Measurements from ENCODE around the gene SSX4B.
"Not testable (repeated sequence)": the region's sequence is repeated elsewhere in the genome, so short reads cannot be mapped to it uniquely, and the experiment has no call there.

SSX4B gene

DNA sequence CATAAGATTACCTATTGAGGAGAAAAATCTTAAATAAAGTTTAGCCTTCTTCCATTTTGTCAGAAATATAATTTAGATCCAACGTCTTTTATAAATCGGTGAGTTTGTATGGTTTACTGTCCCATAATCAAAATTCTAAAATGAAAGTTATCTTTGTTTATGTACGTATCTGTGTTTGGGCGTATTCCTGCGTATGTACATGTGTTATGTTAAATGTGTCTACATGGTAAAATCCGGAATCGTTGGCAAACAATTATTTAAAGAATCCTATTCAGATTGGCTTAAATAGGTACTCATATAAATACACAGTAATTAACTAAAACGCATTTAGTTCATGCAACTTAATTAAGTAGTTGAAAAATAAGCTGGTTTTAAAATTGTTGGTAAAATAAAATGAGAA lies 41.4 kb downstream of the SSX4B start:
- H3K9me3 Mint-ChIP-seq; H3K4me1 Mint-ChIP-seq (ENCODE audit: low read depth); H3K36me3 Mint-ChIP-seq (ENCODE audit: low read depth); H3K4me3 Mint-ChIP-seq; H3K27me3 Mint-ChIP-seq; H3K27ac Mint-ChIP-seq: not testable (repeated sequence)

DNA sequence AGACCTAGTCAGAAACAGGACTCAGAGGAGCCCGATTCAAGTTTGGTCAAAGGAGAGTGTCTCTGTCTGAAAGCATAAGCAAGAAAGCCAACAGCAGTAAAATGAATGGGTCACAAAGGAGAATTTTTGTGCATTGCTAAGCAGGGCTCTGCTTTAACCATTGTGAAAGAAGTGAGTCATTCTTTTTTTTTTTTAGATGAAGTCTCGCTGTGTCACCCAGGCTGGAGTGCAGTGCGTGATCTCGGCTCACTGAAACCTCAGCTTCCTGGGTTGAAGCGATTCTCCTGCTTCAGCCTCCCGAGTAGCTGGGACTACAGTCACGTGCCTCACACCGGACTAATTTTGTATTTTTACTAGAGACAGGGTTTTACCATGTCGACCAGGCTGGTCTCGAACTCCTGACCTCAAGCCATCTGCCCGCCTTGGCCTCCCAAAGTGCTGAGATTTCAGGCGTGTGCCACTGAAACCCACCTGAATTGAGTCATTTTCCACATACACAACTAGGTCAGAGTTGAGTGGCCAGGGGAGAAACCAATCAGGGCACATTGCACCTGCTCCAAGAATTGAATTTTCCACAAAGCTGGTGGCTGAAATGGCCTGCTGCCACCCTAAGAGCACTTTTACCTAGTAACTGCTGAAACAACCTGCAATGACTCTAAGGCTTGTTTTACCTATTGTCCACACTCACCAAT lies 43.9 kb downstream of the SSX4B start:
- H3K36me3 Mint-ChIP-seq (ENCODE audit: low read depth); H3K4me3 Mint-ChIP-seq; H3K27ac Mint-ChIP-seq; H3K9me3 Mint-ChIP-seq; H3K4me1 Mint-ChIP-seq (ENCODE audit: low read depth); H3K27me3 Mint-ChIP-seq: not testable (repeated sequence)

DNA sequence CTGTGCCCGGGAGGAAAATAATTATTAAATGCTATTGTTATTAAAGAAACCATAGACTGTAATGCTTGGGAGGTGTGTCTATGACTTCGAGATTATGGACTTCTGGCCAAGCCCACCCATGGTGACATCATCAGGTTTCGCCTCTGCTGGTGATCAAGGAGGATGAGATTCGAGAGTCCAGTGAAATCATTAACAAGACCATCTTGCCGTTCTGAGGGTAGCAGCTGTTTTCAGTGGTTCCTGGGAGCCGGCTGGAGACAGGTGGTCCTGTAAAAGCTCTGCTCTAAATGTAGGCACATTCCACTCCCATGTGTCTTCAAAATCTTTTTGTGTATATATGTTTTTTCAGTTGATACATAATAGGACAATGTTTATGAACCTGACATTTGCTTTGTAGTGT lies 52.5 kb downstream of the SSX4B start:
- H3K4me3 Mint-ChIP-seq; H3K36me3 Mint-ChIP-seq (ENCODE audit: low read depth); H3K4me1 Mint-ChIP-seq (ENCODE audit: low read depth); H3K27me3 Mint-ChIP-seq; H3K27ac Mint-ChIP-seq; H3K9me3 Mint-ChIP-seq: not testable (repeated sequence)

DNA sequence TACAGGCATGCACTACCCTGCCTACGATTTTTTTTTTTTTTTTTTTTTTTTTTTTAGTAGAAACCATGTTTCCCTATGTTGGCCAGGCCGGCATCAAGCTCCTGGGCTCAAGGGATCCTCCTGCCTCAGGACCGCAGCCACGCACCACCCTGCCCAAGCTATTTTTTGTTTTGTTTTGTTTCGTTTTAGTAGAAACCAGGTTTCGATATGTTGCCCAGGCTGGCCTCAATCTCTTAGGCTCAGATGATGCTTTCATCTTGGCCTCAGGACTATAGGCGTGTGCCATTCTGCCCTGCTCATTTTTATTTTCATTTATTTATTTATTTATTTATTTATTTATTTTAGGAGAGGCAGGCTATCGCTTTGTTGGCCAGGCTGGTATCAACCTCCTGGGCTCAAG lies 54.1 kb downstream of the SSX4B start:
- Mint-ChIP-seq H3K4me3 (no peak overlapping the region), H3K27ac (no peak overlapping the region), H3K9me3 (no peaks in the 10 kb centered on the region), H3K27me3 (no peaks in the 10 kb centered on the region), H3K36me3 (ENCODE audit: low read depth) (no peaks in the 10 kb centered on the region), H3K4me1 (ENCODE audit: low read depth) (no peaks in the 10 kb centered on the region)

DNA sequence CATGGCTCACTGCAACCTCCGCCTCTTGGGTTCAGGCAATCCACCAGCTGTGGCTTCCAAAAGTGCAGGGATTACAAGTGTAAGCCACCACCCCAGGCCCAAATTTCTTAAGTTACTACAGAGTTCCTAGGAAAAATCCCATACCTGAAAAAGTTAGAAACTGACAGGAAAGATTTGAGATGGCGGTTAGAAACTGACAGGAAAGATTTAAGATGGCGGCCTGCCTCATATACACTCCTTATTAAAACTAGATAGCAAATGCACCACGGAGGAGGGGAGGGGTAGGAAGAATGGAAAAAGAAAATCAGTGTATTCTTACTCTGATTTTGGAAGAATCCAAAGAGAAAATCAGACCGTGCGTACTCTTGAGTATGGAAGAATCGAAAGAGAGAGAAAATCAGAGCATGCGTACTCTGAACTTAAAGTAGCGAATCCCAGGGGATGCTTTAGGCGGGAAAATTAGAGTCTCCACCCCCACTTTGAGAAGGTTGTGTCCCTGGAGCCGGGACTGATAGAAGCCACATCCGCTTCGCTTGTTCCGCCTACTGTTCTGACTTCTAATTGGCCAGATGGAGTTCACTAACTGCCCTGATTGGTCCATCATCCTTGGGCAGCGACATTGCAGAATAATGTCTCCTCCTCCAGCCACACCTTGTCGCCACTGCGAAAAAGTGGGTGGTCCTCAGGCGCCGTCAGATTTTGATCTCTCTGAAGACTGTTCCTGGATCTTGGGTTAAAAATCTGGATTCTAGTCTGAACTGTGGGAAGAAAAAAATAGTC lies 55.3 kb downstream of the SSX4B start, which contains the start of gene SSX3:
Gene SSX3 (minus strand): TSS at position 389 of the 780 bp plus-strand sequence. CDS start 1,454 bp downstream, outside the sequence.
- H3K4me3 Mint-ChIP-seq, H3K27ac Mint-ChIP-seq: not testable (repeated sequence)

More for the DNA sequence above, 55.3 kb downstream of the SSX4B start, which contains the start of gene SSX3:
- not testable (repeated sequence) for H3K27me3 Mint-ChIP-seq; H3K36me3 Mint-ChIP-seq (ENCODE audit: low read depth); H3K4me1 Mint-ChIP-seq (ENCODE audit: low read depth); H3K9me3 Mint-ChIP-seq
